Fibroblast of lung (primary cell): ENCODE data around the gene RABGAP1L. TPM values are rescaled to one million over a fixed set of nuclear protein-coding genes. Genes with fewer than 3 reads are reported as not detected.

Experiments used
- DNase-seq, 2 donors: peaks; one replicate each; pipeline versions ENCODE4 v3.0.0 to v3.0.0-alpha.2; 2010; ENCODE audit warnings: low read depth in 2 of 2
- H2AFZ ChIP-seq: 2 replicates; pipeline ENCODE4 v1.5.1; 2012; ENCODE audit warnings: low read length, control low read depth, inconsistent platforms
- H3K27ac ChIP-seq: 2 replicates; pipeline ENCODE4 v1.5.1; 2011; ENCODE audit warnings: low read length, control low read depth; ENCODE audit not compliant: insufficient read depth
- H3K27me3 ChIP-seq: 2 replicates; pipeline ENCODE4 v1.5.1; 2011; ENCODE audit warnings: mild to moderate bottlenecking, low read length; ENCODE audit not compliant: control insufficient read depth, insufficient read depth
- H3K36me3 ChIP-seq: 2 replicates; pipeline ENCODE4 v1.5.1; 2011; ENCODE audit warnings: low read length; ENCODE audit not compliant: control insufficient read depth, insufficient read depth
- H3K4me1 ChIP-seq: 2 replicates; pipeline ENCODE4 v1.5.1; 2011; ENCODE audit warnings: low read length; ENCODE audit not compliant: control insufficient read depth, insufficient read depth; ENCODE audit errors: extremely low read depth
- H3K4me2 ChIP-seq: 2 replicates; pipeline ENCODE4 v1.5.1; 2011; ENCODE audit warnings: low read length, control low read depth; ENCODE audit not compliant: insufficient read depth; ENCODE audit errors: extremely low read depth
- H3K4me3 ChIP-seq, 4 experiments: fragments of 200-600 bp in 1 of 4; sonication (generic) in 1 of 4; replicated peaks in 1 of 4; 2 replicates each; pipeline ENCODE4 v1.5.1; 2011 to 2016; ENCODE audit warnings: low read length in 4 of 4, low read depth in 3 of 4, mild to moderate bottlenecking in 3 of 4, control low read depth in 2 of 4, inconsistent platforms in 1 of 4, mixed read lengths in 1 of 4; ENCODE audit not compliant: insufficient read depth in 1 of 4; ENCODE audit errors: control extremely low read depth in 1 of 4
- H3K79me2 ChIP-seq: 2 replicates; pipeline ENCODE4 v1.5.1; 2012; ENCODE audit warnings: mild to moderate bottlenecking, low read length, inconsistent platforms; ENCODE audit not compliant: control insufficient read depth, insufficient read depth
- H3K9ac ChIP-seq: 2 replicates; pipeline ENCODE4 v1.5.1; 2011; ENCODE audit warnings: mild to moderate bottlenecking, low read length, control low read depth; ENCODE audit not compliant: insufficient read depth
- H3K9me3 ChIP-seq: 2 replicates; pipeline ENCODE4 v1.5.1; 2012; ENCODE audit warnings: low read depth, low read length; ENCODE audit not compliant: control insufficient read depth, insufficient read depth
- H4K20me1 ChIP-seq: 2 replicates; pipeline ENCODE4 v1.5.1; 2011; ENCODE audit warnings: low read length; ENCODE audit not compliant: control insufficient read depth, insufficient read depth; ENCODE audit errors: extremely low read depth
- CTCF ChIP-seq, 2 donors: IDR thresholded peaks in 1 of 2; conservative IDR thresholded peaks in 1 of 2; 1 replicate in 1 of 2; 2 replicates in 1 of 2; pipeline ENCODE4 v1.5.1; 2011 to 2012; ENCODE audit warnings: low read length in 2 of 2, control low read depth in 1 of 2, inconsistent platforms in 1 of 2, low read depth in 1 of 2, mild to moderate bottlenecking in 1 of 2
- EZH2 ChIP-seq: IDR thresholded peaks from 2 replicates; pipeline ENCODE4 v1.5.1; 2012; ENCODE audit warnings: low read length, control low read depth, mild to moderate bottlenecking; ENCODE audit errors: missing control alignments
- polyA plus RNA-seq, 2 donors: library from polyadenylated mRNA; depleted of rRNA in 1 of 2; stranded (reverse) in 1 of 2; unstranded in 1 of 2; fragments of >200 nt; gene quantifications; 2 replicates each; pipeline ENCODE4 v1.2.1, GENCODE V29; 2011 to 2012; ENCODE audit warnings: missing spikeins in 1 of 2
- total RNA-seq: library from RNA; depleted of rRNA; stranded (reverse); fragments of >200 nt; gene quantifications from 2 replicates; pipeline ENCODE4 v1.2.1, GENCODE V29; 2014

The RABGAP1L gene
- total and polyA plus RNA-seq, 2 donors (not counting 1 experiment from before 2014, with no cell fraction given): 33.8 to 36.5 TPM

- no peaks in the 10 kb centered on the region for H3K79me2 ChIP-seq
- no peak overlapping the region for H3K27ac ChIP-seq
- no peak for DNase-seq
- H3K4me1 ChIP-seq: no peaks in the 10 kb centered on the region
- TF ChIP-seq EZH2: no peak
- no peak for TF ChIP-seq CTCF (conservative IDR thresholded peaks at IDR 0.05 in 1 of 2, IDR thresholded peaks at IDR 0.05 in 1 of 2; ENCODE audit: low read depth in 1 of 2, low read length in 2 of 2)
- no peaks in the 10 kb centered on the region for H3K27me3 ChIP-seq
- H3K9me3 ChIP-seq: no peaks in the 10 kb centered on the region
- H3K4me2 ChIP-seq: no peak overlapping the region
- no peak overlapping the region for H2AFZ ChIP-seq
- no peaks in the 10 kb centered on the region for H4K20me1 ChIP-seq
- H3K9ac ChIP-seq: no peak overlapping the region
- no peak overlapping the region for H3K4me3 ChIP-seq
- H3K36me3 ChIP-seq: no peaks in the 10 kb centered on the region
These were observed 464.2 kb downstream of the RABGAP1L start for GRCh38 chr1:174623324-174624035.

GRCh38 chr1:174626031-174627025, 467.0 kb downstream of the RABGAP1L start:
- no peaks in the 10 kb centered on the region for H3K27me3 ChIP-seq
- H3K4me3 ChIP-seq: no peak overlapping the region
- no peaks in the 10 kb centered on the region for H3K79me2 ChIP-seq
- no peaks in the 10 kb centered on the region for H3K9me3 ChIP-seq
- TF ChIP-seq CTCF (conservative IDR thresholded peaks at IDR 0.05 in 1 of 2, IDR thresholded peaks at IDR 0.05 in 1 of 2; ENCODE audit: low read depth in 1 of 2, low read length in 2 of 2) (no peak), EZH2 (no peak)
- H3K27ac ChIP-seq: no peak overlapping the region
- no peak overlapping the region for H3K4me2 ChIP-seq
- no peaks in the 10 kb centered on the region for H3K4me1 ChIP-seq
- H4K20me1 ChIP-seq: no peaks in the 10 kb centered on the region
- H3K36me3 ChIP-seq: no peaks in the 10 kb centered on the region
- peak; percentile 14 to 89 for DNase-seq
- no peak overlapping the region for H3K9ac ChIP-seq
- H2AFZ ChIP-seq: no peak overlapping the region

GRCh38 chr1:174637487-174637886, 478.2 kb downstream of the RABGAP1L start:
- H3K79me2 ChIP-seq: no peaks in the 10 kb centered on the region
- no peaks in the 10 kb centered on the region for H4K20me1 ChIP-seq
- H3K9ac ChIP-seq: no peak overlapping the region
- H3K4me1 ChIP-seq: no peaks in the 10 kb centered on the region
- no peak overlapping the region for H3K27ac ChIP-seq
- TF ChIP-seq CTCF (conservative IDR thresholded peaks at IDR 0.05 in 1 of 2, IDR thresholded peaks at IDR 0.05 in 1 of 2; ENCODE audit: low read depth in 1 of 2, low read length in 2 of 2): no peak
- TF ChIP-seq EZH2: no peak
- no peaks in the 10 kb centered on the region for H3K27me3 ChIP-seq
- H3K4me2 ChIP-seq: no peak overlapping the region
- no peaks in the 10 kb centered on the region for H3K9me3 ChIP-seq
- no peak overlapping the region for H3K4me3 ChIP-seq
- no peak overlapping the region for H2AFZ ChIP-seq
- no peaks in the 10 kb centered on the region for H3K36me3 ChIP-seq
- no peak for DNase-seq
